ENCODE measurements around the gene MRPL4.

The MRPL4 gene

DNA sequence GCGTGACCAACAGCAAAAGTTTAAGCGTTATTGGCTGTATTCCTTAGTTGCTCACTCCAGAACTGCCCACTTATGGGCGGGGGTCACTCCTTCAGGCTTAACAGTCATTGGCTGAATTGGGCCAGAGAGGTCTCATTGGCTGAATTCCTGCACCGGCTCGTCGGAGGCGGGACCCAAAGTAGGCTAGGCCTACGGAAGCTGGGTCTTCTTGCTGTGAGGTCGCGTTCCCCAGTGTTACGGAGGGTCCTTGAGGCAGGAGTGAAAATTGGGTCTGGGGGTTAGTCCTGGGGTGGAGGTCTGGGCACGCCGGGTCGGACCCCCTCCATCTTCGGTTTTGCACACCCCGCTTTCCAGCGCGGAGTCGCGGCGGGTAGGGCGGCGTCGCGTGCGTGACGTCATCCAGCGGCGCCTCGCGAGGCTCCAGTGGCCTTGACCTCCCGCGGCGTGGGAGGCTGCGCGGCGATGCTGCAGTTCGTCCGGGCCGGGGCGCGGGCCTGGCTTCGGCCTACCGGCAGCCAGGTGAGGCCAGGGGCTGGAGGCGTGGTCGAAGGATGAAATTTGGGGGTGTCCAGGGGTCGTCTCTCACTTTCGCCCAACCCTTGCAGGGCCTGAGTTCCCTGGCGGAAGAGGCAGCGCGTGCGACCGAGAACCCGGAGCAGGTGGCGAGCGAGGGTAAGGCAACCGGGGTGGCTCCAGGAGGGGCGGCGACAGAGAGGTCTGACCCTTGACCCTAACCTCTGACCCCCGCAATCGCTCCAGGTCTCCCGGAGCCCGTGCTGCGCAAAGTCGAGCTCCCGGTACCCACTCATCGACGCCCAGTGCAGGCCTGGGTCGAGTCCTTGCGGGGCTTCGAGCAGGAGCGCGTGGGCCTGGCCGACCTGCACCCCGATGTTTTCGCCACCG, at the start of gene MRPL4:
MRPL4 (plus strand) TSS at position 423 of the 903 bp plus-strand sequence; CDS start at position 463, 40 bp downstream.
- peak; percentile 98 for DNase-seq

- no peak for DNase-seq
Observed at GRCh38 chr19:10203686-10204085, 48.3 kb upstream of the MRPL4 start.

DNA sequence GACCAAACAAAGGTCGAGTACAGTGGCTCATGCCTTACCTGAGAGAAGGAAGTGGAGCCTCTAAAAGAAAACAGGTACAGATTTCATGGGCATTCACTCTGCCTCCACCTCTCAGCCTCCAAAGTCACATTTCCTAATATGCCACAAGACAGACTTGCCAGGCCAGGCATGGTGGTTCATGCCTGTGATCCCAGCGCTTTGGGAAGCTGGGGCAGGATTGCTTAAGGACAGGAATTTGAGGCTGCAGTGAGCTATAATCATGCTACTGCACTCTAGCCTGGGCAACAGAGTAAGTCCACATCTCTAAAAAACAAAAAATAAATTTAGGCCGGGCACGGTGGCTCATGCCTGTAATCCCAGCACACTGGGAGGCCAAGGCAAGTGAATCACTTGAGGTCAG, 46.4 kb upstream of the MRPL4 start:
- no peak for DNase-seq

DNA sequence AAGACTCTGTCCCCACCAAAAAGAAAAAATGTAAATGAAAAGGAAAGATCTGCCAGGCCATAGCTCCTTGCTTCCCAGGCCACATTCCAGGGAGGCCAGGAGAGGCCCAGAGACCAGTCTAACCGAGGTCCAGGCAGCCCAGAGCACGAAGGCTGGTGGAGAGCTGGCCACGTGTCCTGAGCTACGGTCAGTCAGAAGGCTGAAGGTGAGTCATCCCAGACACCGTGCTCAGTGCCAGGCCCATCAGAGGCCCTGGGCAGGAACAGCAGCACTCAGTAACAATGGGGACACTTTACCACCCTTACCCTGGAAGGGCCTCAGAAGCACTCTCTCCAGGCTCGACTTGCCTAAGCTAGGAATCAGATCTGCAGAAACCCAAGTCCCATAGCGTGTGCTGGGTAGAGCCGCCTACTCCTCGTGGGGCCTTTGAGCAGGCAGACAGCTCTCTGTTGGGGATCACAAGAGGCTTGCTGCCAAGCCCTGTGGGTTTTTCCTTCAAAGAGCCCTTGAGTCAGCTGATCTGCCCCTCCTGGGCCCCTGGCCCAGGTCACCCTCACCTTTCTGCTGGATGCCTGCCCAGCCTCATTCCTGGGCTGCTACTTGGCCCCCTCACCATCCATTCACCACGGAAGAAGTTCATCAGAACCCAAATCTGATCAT, 45.7 kb upstream of the MRPL4 start:
- no peak for DNase-seq

DNA sequence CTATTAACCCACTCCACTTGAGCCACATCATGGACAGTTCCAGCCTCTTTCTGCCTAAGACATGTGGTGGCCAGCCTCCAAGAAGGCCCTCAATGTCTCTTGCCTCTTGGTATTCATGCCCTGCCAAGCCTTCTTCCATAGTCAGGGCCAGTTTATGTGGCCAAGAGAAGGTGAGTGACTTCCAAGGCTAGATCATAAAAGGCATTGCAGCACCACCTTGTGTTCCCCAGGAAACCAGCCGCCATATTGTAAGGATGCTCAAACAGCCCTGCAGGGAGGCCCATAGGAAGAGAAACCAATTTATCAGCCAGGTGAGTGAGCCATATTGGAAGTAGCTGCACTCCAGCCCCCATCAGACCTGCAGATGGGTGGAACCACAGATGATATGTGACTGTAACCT, 45.0 kb upstream of the MRPL4 start:
- no peak for DNase-seq

- DNase-seq = no peak
Observed at GRCh38 chr19:10209315-10209714, 42.7 kb upstream of the MRPL4 start.

GRCh38 chr19:10211061-10211460, 41.0 kb upstream of the MRPL4 start:
- no peak for DNase-seq

DNA sequence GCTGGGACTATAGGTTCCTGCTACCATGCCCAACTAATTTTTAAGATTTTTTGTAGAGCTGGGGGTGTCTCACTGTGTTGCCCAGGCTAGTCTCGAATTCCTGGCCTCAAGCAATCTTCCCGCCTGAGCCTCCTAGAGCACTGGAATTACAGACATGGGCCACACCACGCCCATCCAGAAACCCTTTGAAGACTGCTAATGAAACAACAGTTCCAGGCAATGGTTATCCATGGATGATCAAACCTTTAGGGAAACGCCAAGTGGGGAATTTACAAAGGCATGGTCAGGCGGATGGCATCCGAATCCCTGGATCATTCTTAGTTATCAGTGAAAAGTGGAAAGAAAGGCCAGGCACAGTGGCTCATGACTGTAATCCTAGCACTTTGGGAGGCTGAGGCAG, 40.3 kb upstream of the MRPL4 start:
- DNase-seq = no peak

- no peak for DNase-seq
Observed at GRCh38 chr19:10214784-10215183, 37.2 kb upstream of the MRPL4 start.

- no peak for DNase-seq
Observed at GRCh38 chr19:10217085-10217484, 34.9 kb upstream of the MRPL4 start.

DNA sequence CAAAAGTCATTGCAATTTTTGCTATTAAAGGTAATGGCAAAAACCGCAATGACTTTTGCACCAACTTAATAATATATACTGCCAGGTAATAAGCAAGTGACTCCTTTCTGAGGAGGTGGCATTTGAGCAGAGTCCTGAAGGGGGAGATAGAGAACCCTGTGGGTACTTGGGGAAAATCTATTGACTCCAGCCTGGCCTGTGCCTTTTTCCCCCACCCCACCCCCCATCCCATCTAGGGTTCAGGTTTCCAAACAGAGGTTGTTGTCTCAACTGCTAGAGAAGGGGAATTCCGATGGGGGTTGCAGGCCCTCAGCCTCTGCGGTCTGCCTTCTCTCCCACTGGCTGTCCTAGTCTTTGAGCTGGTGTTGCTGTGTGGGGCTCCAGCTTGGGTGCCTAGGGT, 32.3 kb upstream of the MRPL4 start:
- peak; percentile 68 for DNase-seq

DNA sequence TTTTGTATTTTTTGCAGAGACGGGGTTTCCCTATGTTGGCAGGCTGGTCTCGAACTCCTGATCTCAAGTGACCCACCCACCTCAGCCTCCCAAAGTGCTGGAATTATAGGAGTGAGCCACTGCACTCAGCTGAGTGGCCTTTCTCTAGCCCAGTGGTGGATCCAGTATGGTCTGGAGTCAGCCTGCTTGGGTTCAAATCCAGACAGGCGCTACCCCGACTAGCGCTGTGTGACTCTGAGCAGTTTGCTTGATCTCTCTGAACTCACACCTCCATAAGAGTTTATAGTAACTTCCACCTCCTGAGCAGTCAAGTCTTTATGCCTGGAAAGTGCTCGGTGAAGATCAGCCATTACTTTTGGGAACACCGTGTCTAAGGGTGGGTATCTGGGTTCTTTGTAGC, 31.3 kb upstream of the MRPL4 start:
- no peak for DNase-seq

- no peak for DNase-seq
Observed at GRCh38 chr19:10222201-10222890, 29.7 kb upstream of the MRPL4 start.

DNA sequence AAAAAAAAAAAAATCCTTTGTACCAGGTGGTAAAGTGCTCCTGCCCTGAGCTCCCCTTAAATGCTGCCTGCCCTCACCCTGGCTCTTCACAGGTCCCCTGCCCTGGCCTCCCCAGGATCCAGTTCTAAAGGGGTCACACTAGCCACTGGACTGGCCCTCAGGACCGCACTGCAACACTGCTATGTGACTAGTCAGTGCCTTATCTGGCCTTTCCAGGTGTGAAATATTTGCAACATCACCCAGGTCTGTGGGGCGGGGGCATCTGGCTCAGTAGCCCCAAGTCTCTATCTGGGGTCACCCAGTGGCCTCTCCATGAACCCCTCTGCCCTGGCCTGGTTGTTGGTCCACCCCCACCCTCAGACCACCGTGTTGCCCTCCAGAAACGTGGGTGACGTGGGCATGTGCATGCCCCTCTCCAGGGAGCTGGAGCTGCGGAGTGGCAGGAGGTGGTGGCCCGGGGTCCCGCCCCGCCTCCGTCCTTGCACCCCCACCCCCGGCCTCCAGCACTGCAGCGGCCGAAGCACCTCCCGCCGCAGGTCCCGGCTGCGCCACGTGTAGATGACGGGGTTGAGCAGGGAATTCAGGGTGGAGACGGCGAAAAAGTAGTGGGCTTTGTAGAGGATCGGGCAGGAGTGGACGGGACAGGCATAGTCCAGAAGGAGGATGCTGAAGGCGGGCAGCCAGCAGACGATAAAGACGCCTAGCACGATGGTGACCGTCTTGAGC, 28.4 kb upstream of the MRPL4 start:
- DNase-seq = no peak

GRCh38 chr19:10224337-10224736, 27.7 kb upstream of the MRPL4 start:
- DNase-seq = no peak

GRCh38 chr19:10226021-10226375, 26.0 kb upstream of the MRPL4 start:
- DNase-seq = no peak

DNA sequence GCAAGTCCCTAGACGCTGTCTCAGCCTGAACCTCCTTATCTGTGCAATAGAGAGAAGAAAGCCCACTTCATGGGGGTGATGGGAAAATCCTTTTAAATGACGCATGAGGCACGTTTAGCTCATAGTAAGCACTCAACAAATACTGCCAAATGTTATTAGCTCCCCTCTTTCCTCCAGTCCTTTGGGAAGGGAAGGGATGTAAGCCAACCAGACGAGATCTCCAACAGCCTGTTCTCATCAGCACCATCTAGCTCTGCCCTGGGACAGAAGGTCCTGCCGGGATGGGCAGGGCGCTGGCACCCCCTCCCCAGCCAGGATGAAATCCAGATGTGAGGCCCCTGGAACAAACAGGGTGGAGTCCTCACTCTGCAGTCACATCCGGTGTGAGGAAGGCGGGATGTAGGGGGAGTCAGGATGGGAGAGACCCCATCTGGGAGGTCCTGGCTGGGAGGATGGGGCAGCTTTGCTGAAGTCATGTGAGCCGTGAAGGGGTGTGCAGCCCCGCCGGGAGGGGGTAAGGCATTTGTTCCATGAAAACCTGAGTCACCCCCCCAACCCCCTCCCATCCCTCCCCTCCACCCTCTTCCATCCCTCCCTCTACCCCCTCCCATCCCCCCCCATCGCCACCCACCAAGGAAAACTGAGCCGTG, 25.5 kb upstream of the MRPL4 start:
- DNase-seq = no peak

- DNase-seq = no peak
Observed at GRCh38 chr19:10227026-10227971, 24.7 kb upstream of the MRPL4 start.

DNA sequence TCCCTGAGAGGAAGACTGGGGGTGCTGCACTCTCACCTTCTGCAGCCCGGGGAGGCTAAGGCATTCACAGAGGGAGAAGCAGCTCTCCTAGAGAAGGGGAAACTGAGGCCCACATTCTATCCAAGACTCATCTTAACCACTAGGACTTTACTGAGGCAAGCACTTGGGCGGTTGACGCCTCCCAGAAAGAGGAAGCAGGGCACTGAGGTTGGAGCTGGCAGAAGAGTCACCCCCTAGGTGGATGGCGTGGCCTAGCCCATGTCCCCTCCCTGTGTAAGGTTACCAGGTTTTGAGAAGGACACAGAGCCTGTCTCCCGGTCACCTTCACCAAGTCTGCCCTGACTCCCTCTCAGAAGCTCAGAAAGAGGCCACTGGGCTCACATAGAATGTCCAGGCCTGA, 23.6 kb upstream of the MRPL4 start:
- no peak for DNase-seq

GRCh38 chr19:10228920-10229319, 23.1 kb upstream of the MRPL4 start:
- peak; percentile 71 for DNase-seq

DNA sequence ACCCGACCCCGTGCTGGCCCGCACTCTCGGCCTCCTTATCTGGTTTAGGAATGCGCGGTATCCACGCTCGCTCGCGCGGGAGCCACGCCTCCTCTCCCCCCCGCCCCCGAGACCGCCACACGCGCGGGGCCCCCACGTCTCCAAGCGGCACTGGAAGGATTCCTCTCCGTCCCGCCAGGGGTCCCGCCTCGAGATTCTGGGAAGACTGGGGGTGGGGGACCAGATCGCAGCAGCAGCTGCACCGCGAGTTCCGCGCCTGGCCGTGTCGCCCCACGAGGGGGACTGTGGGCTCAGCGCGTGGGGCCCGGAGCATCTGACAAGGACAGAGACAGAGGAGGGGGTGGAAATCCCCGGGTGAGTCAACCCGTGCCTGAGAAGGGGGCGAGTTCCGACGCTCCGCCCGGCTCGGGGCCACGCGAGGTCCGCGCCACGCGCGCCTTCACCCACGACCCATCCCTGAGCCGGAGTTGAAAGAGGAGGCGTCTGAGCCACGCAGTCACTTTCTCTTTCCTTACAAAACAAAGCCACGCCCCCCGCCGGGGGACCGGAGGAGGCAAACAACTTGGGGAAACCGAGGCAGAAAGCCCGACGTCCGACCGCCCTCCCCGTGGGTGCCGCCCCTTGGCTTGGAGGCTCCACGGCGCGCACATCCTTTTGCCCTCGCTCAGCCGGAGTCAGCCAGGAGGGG, 21.7 kb upstream of the MRPL4 start:
- DNase-seq = peak; percentile 83

All from CD4-positive, alpha-beta T cell treated with Interleukin-17A for 1 hour (primary cell).